GM13976 (cell line): ENCODE data around the gene BFSP2.

Experiments used
- DNase-seq: peaks from one replicate; pipeline ENCODE4 v3.0.0; 2012; ENCODE audit warnings: low spot score
- CTCF ChIP-seq: IDR thresholded peaks from 2 replicates; pipeline ENCODE4 v1.5.1; 2012; ENCODE audit warnings: borderline replicate concordance, mild to moderate bottlenecking; ENCODE audit not compliant: insufficient read depth; ENCODE audit errors: extremely low read depth, missing control alignments, control extremely low read depth
- in situ Hi-C: fragments of 300-500 bp; cut with MboI; formaldehyde crosslinking; loops from one replicate; pipeline ENCODE4 v1.12.0; 2022; ENCODE audit warnings: low sequenced_read_pairs, mixed read lengths, inconsistent platforms; ENCODE audit not compliant: unreplicated experiment

Gene BFSP2

GRCh38 chr3:133440652-133441051, 40.8 kb downstream of the BFSP2 start:
- DNase-seq: no peak
- in situ Hi-C loops: no loop called here
- TF ChIP-seq CTCF: no peak

DNA sequence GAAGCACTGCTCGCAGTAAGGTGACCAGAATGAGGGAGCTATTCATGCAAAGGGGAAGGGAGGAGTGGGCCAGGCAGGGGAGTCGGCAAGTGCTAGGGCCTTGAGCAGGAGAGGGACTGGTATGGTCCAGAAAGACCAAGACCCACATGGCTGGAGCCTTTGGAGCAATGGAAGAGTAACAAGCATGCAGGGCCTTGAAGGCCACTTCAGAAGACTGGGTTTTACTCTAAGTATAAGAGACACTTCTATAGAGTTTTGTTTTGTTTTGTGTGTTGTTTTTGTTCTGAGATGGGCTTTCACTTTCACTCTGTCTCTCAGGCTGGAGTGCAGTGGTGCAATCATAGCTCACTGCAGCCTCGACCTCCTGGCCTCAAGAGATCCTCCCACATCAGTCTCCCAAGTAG, 42.0 kb downstream of the BFSP2 start:
- no peak for TF ChIP-seq CTCF
- no peak for DNase-seq
- in situ Hi-C loops: no loop called here

- DNase-seq: no peak
- no peak for TF ChIP-seq CTCF
- in situ Hi-C loops: no loop called here
Observed at GRCh38 chr3:133442518-133442917, 42.7 kb downstream of the BFSP2 start.

DNA sequence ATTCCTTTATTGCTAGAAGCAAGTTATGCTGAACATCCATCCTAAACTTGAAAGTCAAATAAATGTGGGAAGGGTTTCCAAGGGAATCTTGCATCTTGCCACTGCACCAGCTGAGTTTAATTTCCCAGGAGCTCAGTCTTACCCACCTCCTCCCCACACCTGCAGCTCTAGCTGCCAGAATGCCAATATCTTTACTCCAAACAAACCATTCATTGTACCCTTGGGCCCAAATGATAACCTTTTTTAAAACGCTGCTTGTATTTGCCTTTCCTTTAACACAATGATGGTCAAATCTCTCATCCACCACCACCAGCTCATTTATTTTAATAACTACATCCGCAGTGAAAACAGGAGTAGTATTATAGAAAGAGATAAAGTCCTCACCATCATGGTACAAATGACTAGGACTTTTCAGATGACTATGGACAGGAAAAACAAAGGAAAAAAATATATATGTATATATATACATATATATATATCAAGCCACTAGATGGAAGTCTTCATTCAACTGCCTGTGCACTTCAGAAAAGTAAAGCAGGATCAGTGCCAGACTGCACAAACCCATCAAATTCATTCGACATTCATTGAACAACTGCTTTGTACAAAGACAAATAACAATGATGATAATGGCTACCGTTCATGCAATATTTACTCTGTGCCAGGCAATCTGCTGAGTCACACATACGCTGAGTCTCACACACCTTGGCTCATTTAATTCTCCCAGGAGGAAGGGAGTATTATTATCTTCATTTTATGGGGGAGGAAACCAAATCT, 44.0 kb downstream of the BFSP2 start:
- no peak for DNase-seq
- TF ChIP-seq CTCF: no peak
- in situ Hi-C loops: no loop called here

DNA sequence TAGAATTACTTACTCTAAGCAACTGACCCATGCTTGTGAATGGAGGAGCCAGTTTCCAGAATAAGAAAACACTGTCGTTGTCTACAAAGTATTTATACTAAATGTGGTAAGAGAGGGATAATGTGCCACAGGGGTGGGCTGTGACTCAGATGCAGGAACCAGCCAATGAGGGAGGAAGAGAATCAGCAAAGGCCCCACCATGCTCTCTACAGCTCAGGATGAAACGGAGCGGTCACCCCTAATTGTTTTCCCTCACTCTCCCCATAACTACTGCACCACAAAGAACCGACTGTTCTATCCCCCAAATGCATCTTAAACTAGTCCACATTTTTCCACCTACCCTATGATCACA, 44.5 kb downstream of the BFSP2 start:
- no peak for TF ChIP-seq CTCF
- no peak for DNase-seq
- in situ Hi-C loops: no loop called here

DNA sequence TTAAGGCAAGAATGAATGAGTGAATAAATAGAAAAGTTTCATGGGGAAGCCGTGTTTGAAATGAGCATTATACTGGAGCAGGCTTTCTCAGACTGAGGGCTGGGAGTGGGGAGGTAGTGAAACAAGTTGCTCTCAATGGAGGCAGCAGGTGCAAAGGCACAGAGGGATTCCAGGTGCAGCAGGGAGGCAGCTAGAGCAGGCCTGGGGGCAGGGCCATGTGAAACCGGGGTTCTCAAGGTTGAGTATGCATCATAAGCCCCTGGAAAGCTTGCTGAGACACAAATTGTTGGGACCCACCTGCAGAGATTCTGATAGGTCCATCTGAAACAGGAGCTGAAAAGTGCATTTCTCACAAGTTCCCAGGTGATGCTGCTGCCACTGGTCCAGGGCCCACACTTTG, 45.3 kb downstream of the BFSP2 start:
- TF ChIP-seq CTCF: no peak
- no peak for DNase-seq
- in situ Hi-C loops: no loop called here

DNA sequence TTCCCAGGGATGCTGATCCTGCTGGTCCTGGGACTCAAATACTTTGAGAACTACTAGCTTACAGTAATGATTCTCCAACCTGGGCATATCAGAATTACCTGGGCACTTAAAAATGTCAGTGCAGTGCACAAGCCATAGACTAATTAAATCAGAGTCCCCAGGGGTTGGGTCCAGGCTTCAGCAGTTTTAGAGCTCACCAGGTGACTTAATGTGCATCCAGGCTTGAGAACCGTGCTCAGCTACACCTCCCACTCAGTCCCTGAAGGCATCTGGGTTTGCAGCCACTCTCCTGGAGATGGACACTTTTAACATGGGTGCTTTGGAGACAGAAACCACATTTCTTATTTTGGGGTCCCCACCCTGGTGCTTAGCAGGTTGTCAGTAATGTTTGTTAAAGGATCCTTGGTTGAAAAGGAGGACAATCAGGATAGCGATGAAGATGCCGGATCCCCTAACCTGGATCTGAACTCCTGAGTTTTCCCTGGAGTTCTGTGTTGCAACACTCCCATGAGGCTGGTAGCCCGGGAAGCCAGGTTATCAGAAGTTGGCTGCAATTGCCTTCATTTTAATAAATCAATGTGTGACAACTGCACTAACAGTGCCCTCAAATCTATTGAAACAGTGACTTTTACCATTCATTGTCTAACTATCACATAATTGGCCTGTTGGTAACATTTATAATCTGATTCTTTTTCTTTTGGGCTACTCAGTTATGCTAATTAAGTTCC, 48.1 kb downstream of the BFSP2 start:
- DNase-seq: no peak

More for the DNA sequence above, 48.1 kb downstream of the BFSP2 start:
- in situ Hi-C loops: no loop called here
- TF ChIP-seq CTCF: no peak
